Sigmoid colon (tissue), 7 donors: ENCODE measurements around the gene TNIP2. TPM values are rescaled to one million over a fixed set of nuclear protein-coding genes. Genes with fewer than 3 reads are reported as not detected.

Experiments used
- DNase-seq: peaks from one replicate; pipeline ENCODE4 v3.0.0-alpha.2; 2019
- H3K27ac ChIP-seq, 4 donors: fragments of 200-600 bp; sonication (generic); one replicate each; pipeline ENCODE4 v1.5.1; 2016 to 2019; ENCODE audit warnings: mild to moderate bottlenecking in 1 of 4
- H3K27me3 ChIP-seq, 3 donors: fragments of 200-600 bp; sonication (generic); one replicate each; pipeline ENCODE4 v1.5.1; 2019; ENCODE audit warnings: mild to moderate bottlenecking in 1 of 3
- H3K36me3 ChIP-seq, 4 donors: fragments of 200-600 bp; sonication (generic); one replicate each; pipeline ENCODE4 v1.5.1; 2016 to 2019
- H3K4me1 ChIP-seq, 4 donors: fragments of 200-600 bp; sonication (generic); one replicate each; pipeline ENCODE4 v1.5.1; 2017 to 2019
- H3K4me3 ChIP-seq, 4 donors: fragments of 200-600 bp; sonication (generic); one replicate each; pipeline ENCODE4 v1.5.1; 2017 to 2019; ENCODE audit warnings: mild to moderate bottlenecking in 2 of 4, moderate library complexity in 1 of 4
- H3K9me3 ChIP-seq, 4 donors: fragments of 200-600 bp in 3 of 4; sonication (generic) in 3 of 4; one replicate each; pipeline versions ENCODE4 v1.5.1 to v1.6.1; 2013 to 2019
- EP300 ChIP-seq, 4 donors: sonication (generic); formaldehyde crosslinking; IDR thresholded peaks; one replicate each; pipeline ENCODE4 v1.6.1; 2017; ENCODE audit warnings: antibody characterized with exemption in 4 of 4
- POLR2A ChIP-seq, 2 donors: fragments of 450-650 bp; IDR thresholded peaks; one replicate each; pipeline ENCODE4 v1.6.1; 2016; ENCODE audit warnings: antibody characterized with exemption in 2 of 2, mild to moderate bottlenecking in 2 of 2, moderate library complexity in 2 of 2
- POLR2AphosphoS5 ChIP-seq, 4 donors: sonication (generic); formaldehyde crosslinking; IDR thresholded peaks; one replicate each; pipeline ENCODE4 v1.6.1; 2017; ENCODE audit warnings: antibody characterized with exemption in 4 of 4
- WGBS, 2 donors: extraction: QIAGEN DNeasy Blood & Tissue Kit; methylation state at CpG; one replicate each; pipeline ENCODE4 v1.1.7; 2013; 5-methylcytosine and 5-hydroxymethylcytosine counted together
- intact Hi-C: fragments of 100-400 bp; cut with DNase I; formaldehyde crosslinking; loops from one replicate; pipeline ENCODE4 v1.15.1; 2023
- polyA plus RNA-seq, 3 donors: library from polyadenylated mRNA; stranded (reverse); fragments of 200-250 nt; gene quantifications; one replicate each; pipeline ENCODE4 v1.2.3, GENCODE V29; 2013
- total RNA-seq, 4 donors: library from RNA; depleted of rRNA; stranded (reverse); fragments of >200 nt; gene quantifications; one replicate each; pipeline ENCODE4 v1.1.0, GENCODE V29; 2016
- TF ChIP-seq, protein P1 (sequence below), 4 experiments: fragments of 450-650 bp in 3 of 4; fragments of 200-600 bp in 1 of 4; IDR thresholded peaks; one replicate each; pipeline ENCODE4 v1.5.1; 2016 to 2019; ENCODE audit warnings: antibody characterized with exemption in 4 of 4, mild to moderate bottlenecking in 3 of 4, moderate library complexity in 2 of 4
- donor health status: healthy with polysubstance abuse.
- donor health status: Bipolar disorder and iron deficiency.
- donor health status: healthy.

TNIP2 gene
- total and polyA plus RNA-seq, 7 donors = 51.7 to 68.8 (median 65.0) TPM

DNA sequence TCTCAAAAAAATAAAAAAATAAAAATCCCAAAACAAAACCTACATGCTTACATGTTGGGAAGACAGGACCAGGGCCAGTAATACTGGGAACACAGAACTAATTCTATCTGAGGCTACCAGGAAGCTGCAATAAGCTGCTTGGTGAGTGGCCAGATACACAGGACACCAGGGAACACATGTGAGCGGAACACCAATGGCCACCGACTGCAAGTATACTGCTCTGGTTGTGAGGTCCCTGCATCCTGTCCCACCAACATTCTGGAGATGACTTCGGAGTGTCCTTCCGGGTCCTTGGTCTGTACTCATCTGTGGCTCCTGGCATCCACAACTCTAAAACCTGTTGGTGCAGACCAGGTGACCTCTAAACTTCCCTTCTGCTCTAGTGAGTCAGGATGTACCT lies 2.7 kb downstream of the TNIP2 start:
- H3K4me3 ChIP-seq = no peak overlapping the region
- WGBS, 2 donors = 94 to 97% methylated on average over 4 of the region's 4 CpGs
- TF ChIP-seq POLR2AphosphoS5 (IDR thresholded peaks at IDR 0.05) (no peak), EP300 (IDR thresholded peaks at IDR 0.05) (no peak), POLR2A (IDR thresholded peaks at IDR 0.05) (no peak)
- TF ChIP-seq, protein P1, sequence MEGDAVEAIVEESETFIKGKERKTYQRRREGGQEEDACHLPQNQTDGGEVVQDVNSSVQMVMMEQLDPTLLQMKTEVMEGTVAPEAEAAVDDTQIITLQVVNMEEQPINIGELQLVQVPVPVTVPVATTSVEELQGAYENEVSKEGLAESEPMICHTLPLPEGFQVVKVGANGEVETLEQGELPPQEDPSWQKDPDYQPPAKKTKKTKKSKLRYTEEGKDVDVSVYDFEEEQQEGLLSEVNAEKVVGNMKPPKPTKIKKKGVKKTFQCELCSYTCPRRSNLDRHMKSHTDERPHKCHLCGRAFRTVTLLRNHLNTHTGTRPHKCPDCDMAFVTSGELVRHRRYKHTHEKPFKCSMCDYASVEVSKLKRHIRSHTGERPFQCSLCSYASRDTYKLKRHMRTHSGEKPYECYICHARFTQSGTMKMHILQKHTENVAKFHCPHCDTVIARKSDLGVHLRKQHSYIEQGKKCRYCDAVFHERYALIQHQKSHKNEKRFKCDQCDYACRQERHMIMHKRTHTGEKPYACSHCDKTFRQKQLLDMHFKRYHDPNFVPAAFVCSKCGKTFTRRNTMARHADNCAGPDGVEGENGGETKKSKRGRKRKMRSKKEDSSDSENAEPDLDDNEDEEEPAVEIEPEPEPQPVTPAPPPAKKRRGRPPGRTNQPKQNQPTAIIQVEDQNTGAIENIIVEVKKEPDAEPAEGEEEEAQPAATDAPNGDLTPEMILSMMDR (IDR thresholded peaks at IDR 0.05) = no peak
- DNase-seq = no peak
- no peak overlapping the region for H3K27ac ChIP-seq
- intact Hi-C loops = loop anchor here (10.0 kb wide), 1 partner anchor 321 kb away; the partner anchor contains the start of genes HTT and HTT-AS
- no peaks in the 10 kb centered on the region for H3K36me3 ChIP-seq
- peaks cover 0 to 36% (median 28%) of the 10 kb centered on the region in 4 donors for H3K4me1 ChIP-seq
- H3K9me3 ChIP-seq = no peaks in the 10 kb centered on the region
- no peaks in the 10 kb centered on the region for H3K27me3 ChIP-seq

GRCh38 chr4:2750719-2751605 lies 5.2 kb downstream of the TNIP2 start:
- WGBS, 2 donors = 52 to 80% methylated on average over 19 of the region's 19 CpGs
- H3K9me3 ChIP-seq = no peaks in the 10 kb centered on the region

GRCh38 chr4:2746891-2747695 lies 9.0 kb downstream of the TNIP2 start:
- no peak for DNase-seq
- Histone ChIP-seq H3K36me3 (peaks cover 30 to 57% (median 42%) of the 10 kb centered on the region in 4 donors), H3K27me3 (no peaks in the 10 kb centered on the region), H3K27ac (peak overlapping the region in 1 of 4 donors; percentile 3), H3K9me3 (no peaks in the 10 kb centered on the region), H3K4me1 (peaks cover 0 to 17% (median 9%) of the 10 kb centered on the region in 4 donors), H3K4me3 (no peak overlapping the region)
- intact Hi-C loops = no loop called here
- TF ChIP-seq, protein P1 (IDR thresholded peaks at IDR 0.05) = no peak
- no peak for TF ChIP-seq POLR2AphosphoS5 (IDR thresholded peaks at IDR 0.05)
- TF ChIP-seq POLR2A (IDR thresholded peaks at IDR 0.05) = no peak
- no peak for TF ChIP-seq EP300 (IDR thresholded peaks at IDR 0.05)
- 86 to 89% methylated on average over 16 of the region's 16 CpGs for whole genome bisulfite sequencing, 2 donors

More at GRCh38 chr4:2750719-2751605, 5.2 kb downstream of the TNIP2 start:
- no peaks in the 10 kb centered on the region for H3K27me3 ChIP-seq
- TF ChIP-seq POLR2A (IDR thresholded peaks at IDR 0.05) (no peak), POLR2AphosphoS5 (IDR thresholded peaks at IDR 0.05) (no peak), EP300 (IDR thresholded peaks at IDR 0.05) (no peak)
- TF ChIP-seq, protein P1 (IDR thresholded peaks at IDR 0.05) = no peak
- H3K4me1 ChIP-seq = peaks cover 0 to 31% (median 22%) of the 10 kb centered on the region in 4 donors
- intact Hi-C loops = loop anchor here (10.0 kb wide), 1 partner anchor 324 kb away; the partner anchor contains the start of genes HTT and HTT-AS
- H3K36me3 ChIP-seq = peaks cover 16 to 20% (median 18%) of the 10 kb centered on the region in 4 donors
- peak overlapping the region in 3 of 4 donors; percentile 25 to 45 (median 34) for H3K27ac ChIP-seq
- no peak overlapping the region for H3K4me3 ChIP-seq
- no peak for DNase-seq

DNA sequence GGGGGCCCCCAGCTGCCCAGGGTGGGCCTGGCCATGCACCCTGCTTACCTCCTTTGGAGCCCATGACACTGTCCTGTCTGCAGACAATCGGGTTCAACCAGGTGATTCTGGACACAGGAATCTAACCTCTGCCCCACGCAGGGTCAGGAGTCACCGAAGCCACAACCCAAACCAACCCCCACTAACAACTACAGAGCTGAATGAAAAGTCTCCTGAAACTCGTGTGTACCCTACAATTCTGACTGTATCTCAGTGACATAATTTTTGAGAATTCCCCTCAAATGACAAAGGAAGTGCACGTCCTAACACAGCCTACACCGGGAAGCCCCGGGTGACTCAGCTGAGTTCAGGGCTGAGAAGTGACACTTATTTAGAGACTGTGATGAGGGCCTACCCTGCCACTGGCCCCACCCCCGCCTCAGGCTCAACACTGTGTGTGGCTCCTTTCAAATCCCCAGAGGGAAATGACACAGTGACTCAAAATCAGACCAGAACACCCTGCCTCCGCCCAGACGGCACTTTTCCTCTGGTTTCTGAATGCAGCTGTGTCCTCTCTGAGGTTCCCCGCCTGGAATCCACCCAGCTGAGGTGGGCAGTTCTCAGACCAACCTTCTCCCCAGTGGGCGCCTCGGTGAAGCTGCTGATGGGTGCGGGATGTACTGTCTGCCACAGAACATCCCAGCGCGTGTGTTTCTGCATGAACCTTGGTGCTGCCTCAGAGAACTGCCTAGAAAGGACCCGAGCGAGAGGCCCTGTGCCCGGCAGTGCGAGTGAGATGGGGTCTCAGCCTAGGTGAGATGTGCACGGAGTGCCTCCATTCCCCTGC lies 9.9 kb downstream of the TNIP2 start:
- H3K27me3 ChIP-seq = no peaks in the 10 kb centered on the region
- no peaks in the 10 kb centered on the region for H3K9me3 ChIP-seq
- peaks cover 30 to 64% (median 42%) of the 10 kb centered on the region in 4 donors for H3K36me3 ChIP-seq
- WGBS, 2 donors = 61 to 78% methylated on average over 21 of the region's 21 CpGs
- peak overlapping the region in 1 of 4 donors; percentile 3 for H3K27ac ChIP-seq
- no peak for DNase-seq
- TF ChIP-seq, protein P1 (IDR thresholded peaks at IDR 0.05) = no peak
- TF ChIP-seq POLR2AphosphoS5 (IDR thresholded peaks at IDR 0.05) = peak in 1 of 4 donors; percentile 27
- no peak overlapping the region for H3K4me3 ChIP-seq
- H3K4me1 ChIP-seq = peaks cover 0 to 11% (median 3%) of the 10 kb centered on the region in 4 donors
- intact Hi-C loops = no loop called here
